ENCODE results near the gene TRPM4. TPM values are rescaled to one million over a fixed set of nuclear protein-coding genes. Genes with fewer than 3 reads are reported as not detected.
"Not testable (repeated sequence)": the region's sequence is repeated elsewhere in the genome, so short reads cannot be mapped to it uniquely, and the experiment has no call there.

Gene TRPM4
- total RNA-seq, 1 experiment from 2014 or later: not detected

DNA sequence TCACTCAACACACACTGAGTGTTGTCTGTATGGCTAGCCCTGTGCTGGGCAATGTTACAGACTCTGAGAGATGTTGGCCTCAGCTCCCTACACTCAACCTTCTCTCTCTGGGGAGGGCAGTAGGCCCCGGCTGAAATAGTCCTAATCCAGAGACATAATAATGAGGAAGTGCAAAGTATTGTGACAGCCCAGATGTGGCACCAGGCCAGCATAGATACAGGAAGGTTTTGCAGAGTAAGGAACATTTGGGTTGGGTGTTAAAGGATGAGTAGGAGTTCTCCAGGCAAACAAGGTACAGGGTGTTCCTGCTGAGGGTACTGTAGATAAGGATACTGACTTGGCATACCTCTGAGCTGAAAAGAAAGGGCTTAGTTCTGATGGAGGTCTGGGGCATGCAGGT is 41.0 kb upstream of the TRPM4 start:
- H3K27ac ChIP-seq (ENCODE audit: low read length): no peak overlapping the region
- no peaks in the 10 kb centered on the region for H3K9me2 ChIP-seq (replicated peaks; ENCODE audit: insufficient read depth, low read length)
- no peaks in the 10 kb centered on the region for H3K36me3 ChIP-seq (ENCODE audit: insufficient read depth, low read length)
- no peak overlapping the region for H2AFZ ChIP-seq (ENCODE audit: low read length)
- no peaks in the 10 kb centered on the region for H4K20me1 ChIP-seq (ENCODE audit: insufficient read depth, low read depth, low read length)
- H3K79me2 ChIP-seq (ENCODE audit: low read length): no peaks in the 10 kb centered on the region
- no peak overlapping the region for H3K4me3 ChIP-seq (ENCODE audit: low read length)
- no peaks in the 10 kb centered on the region for H3K9me3 ChIP-seq (ENCODE audit: low read length)
- DNase-seq: peak; percentile 71
- no peaks in the 10 kb centered on the region; the same call in 1 of the 2 replicates for H3K27me3 ChIP-seq (ENCODE audit: low read length)
- no peak overlapping the region for H3K9ac ChIP-seq (ENCODE audit: low read length)
- H3K4me1 ChIP-seq (ENCODE audit: low read length): peaks cover 46% of the 10 kb centered on the region
- no peak overlapping the region for H3K4me2 ChIP-seq (ENCODE audit: low read depth, low read length, poor library complexity, severe bottlenecking)

- Histone ChIP-seq H3K4me3 (ENCODE audit: low read length) (peak overlapping the region; percentile 69), H3K9ac (ENCODE audit: low read length) (peak overlapping the region; percentile 80), H3K27ac (ENCODE audit: low read length) (0 out of 2 replicates have a peak overlapping the region, but pooled peaks have one; percentile 5), H2AFZ (ENCODE audit: low read length) (no peak overlapping the region; the same call in 1 of the 2 replicates), H3K27me3 (ENCODE audit: low read length) (no peaks in the 10 kb centered on the region; the same call in 1 of the 2 replicates), H3K4me2 (ENCODE audit: low read depth, low read length, poor library complexity, severe bottlenecking) (peak overlapping the region; percentile 83), H3K79me2 (ENCODE audit: low read length) (no peaks in the 10 kb centered on the region), H3K9me2 (replicated peaks; ENCODE audit: insufficient read depth, low read length) (no peaks in the 10 kb centered on the region), H3K9me3 (ENCODE audit: low read length) (no peaks in the 10 kb centered on the region), H4K20me1 (ENCODE audit: insufficient read depth, low read depth, low read length) (no peaks in the 10 kb centered on the region), H3K36me3 (ENCODE audit: insufficient read depth, low read length) (no peaks in the 10 kb centered on the region), H3K4me1 (ENCODE audit: low read length) (peaks cover 46% of the 10 kb centered on the region)
- no peak for DNase-seq
Observed at GRCh38 chr19:49117677-49118564, 39.7 kb upstream of the TRPM4 start.

- peak within 1 kb of the TSS; percentile 69 for H3K4me3 ChIP-seq (ENCODE audit: low read length)
- H4K20me1 ChIP-seq (ENCODE audit: insufficient read depth, low read depth, low read length): no peaks in the 10 kb centered on the region
- peak within 1 kb of the TSS; percentile 80 for H3K9ac ChIP-seq (ENCODE audit: low read length)
- H3K36me3 ChIP-seq (ENCODE audit: insufficient read depth, low read length): no peaks in the 10 kb centered on the region
- peaks cover 43% of the 10 kb centered on the region for H3K4me1 ChIP-seq (ENCODE audit: low read length)
- no peaks in the 10 kb centered on the region; the same call in 1 of the 2 replicates for H3K27me3 ChIP-seq (ENCODE audit: low read length)
- peak within 1 kb of the TSS; percentile 83 for H3K4me2 ChIP-seq (ENCODE audit: low read depth, low read length, poor library complexity, severe bottlenecking)
- DNase-seq: peak; percentile 99
- peak within 1 kb of the TSS; percentile 97; the same call in 1 of the 2 replicates for H2AFZ ChIP-seq (ENCODE audit: low read length)
- H3K79me2 ChIP-seq (ENCODE audit: low read length): no peaks in the 10 kb centered on the region
- no peaks in the 10 kb centered on the region for H3K9me2 ChIP-seq (replicated peaks; ENCODE audit: insufficient read depth, low read length)
- peak within 1 kb of the TSS; percentile 5; the same call in 1 of the 2 replicates for H3K27ac ChIP-seq (ENCODE audit: low read length)
- no peaks in the 10 kb centered on the region for H3K9me3 ChIP-seq (ENCODE audit: low read length)
Observed at GRCh38 chr19:49118565-49119410, 38.8 kb upstream of the TRPM4 start, which contains the start of gene C19orf73. Gene C19orf73 (minus strand): TSS chr19:49119143. CDS start chr19:49119022, 121 bp downstream.

DNA sequence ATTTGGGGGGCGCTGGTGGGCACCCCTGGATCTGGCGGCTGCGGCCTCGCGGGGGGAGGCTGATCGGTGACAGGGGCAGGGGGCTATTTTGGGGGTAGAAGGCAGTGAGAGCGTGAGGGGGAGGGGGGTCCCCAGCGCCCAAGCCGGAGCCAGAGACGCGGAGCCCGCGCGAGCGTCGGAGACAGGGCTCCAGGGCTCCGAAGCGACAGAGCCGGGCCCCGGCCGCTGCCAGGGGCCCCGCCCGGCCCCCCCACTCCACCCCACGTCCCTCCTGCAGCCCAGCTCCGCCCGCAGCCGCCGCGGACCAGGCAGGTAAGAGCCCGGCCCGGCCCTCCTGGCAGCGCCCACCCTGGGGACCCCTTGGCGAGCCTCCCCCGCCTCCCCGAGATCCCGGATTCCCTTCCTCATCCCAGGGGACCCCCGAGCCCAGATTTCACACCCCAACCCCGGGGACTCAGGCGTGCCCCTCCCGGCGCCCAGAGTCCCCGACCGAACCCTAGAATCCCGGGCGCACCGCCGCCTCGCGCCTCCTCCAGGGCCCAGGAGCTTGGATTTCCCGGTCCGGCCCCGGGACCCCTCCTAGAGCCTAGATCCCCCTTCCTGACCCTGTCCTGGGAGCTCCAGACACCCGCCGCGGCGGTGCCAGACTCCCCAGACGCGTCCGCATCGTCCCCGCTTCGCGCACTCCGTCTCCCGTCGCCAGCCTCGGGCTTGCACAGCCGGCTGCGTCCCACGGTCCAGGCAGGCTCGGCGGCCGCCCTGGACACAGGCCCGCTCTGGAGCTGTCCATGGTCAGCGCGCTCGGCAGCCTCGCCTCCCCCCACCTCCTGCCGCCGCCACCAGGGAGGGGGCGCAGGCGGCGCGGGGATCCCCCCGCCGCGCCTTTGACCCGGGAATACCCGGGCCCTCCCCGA is 37.9 kb upstream of the TRPM4 start, which contains the start of gene PPFIA3:
TSS of gene PPFIA3 (plus strand) at position 134 of the 914 bp plus-strand sequence. CDS start 8,330 bp downstream, outside the sequence.
- Histone ChIP-seq H3K27ac (ENCODE audit: low read length) (peak within 1 kb of the TSS; percentile 5; the same call in 1 of the 2 replicates), H4K20me1 (ENCODE audit: insufficient read depth, low read depth, low read length) (no peaks in the 10 kb centered on the region), H3K9ac (ENCODE audit: low read length) (peak within 1 kb of the TSS; percentile 80), H3K9me3 (ENCODE audit: low read length) (no peaks in the 10 kb centered on the region), H3K36me3 (ENCODE audit: insufficient read depth, low read length) (no peaks in the 10 kb centered on the region), H3K9me2 (replicated peaks; ENCODE audit: insufficient read depth, low read length) (no peaks in the 10 kb centered on the region), H3K27me3 (ENCODE audit: low read length) (no peaks in the 10 kb centered on the region; the same call in 1 of the 2 replicates), H3K4me2 (ENCODE audit: low read depth, low read length, poor library complexity, severe bottlenecking) (peak within 1 kb of the TSS; percentile 83), H3K79me2 (ENCODE audit: low read length) (no peaks in the 10 kb centered on the region), H3K4me1 (ENCODE audit: low read length) (peaks cover 39% of the 10 kb centered on the region), H3K4me3 (ENCODE audit: low read length) (peak within 1 kb of the TSS; percentile 69), H2AFZ (ENCODE audit: low read length) (peak within 1 kb of the TSS; percentile 97; the same call in 1 of the 2 replicates)
- DNase-seq: no peak

GRCh38 chr19:49120325-49120683 is 37.3 kb upstream of the TRPM4 start:
- H3K36me3 ChIP-seq (ENCODE audit: insufficient read depth, low read length): no peaks in the 10 kb centered on the region
- peak overlapping the region; percentile 69; the same call in 1 of the 2 replicates for H3K4me3 ChIP-seq (ENCODE audit: low read length)
- DNase-seq: no peak
- peak overlapping the region; percentile 79; the same call in 1 of the 2 replicates for H3K9ac ChIP-seq (ENCODE audit: low read length)
- H4K20me1 ChIP-seq (ENCODE audit: insufficient read depth, low read depth, low read length): no peaks in the 10 kb centered on the region
- H3K27me3 ChIP-seq (ENCODE audit: low read length): no peaks in the 10 kb centered on the region; the same call in 1 of the 2 replicates
- H3K9me3 ChIP-seq (ENCODE audit: low read length): no peaks in the 10 kb centered on the region
- peak overlapping the region; percentile 83 for H3K4me2 ChIP-seq (ENCODE audit: low read depth, low read length, poor library complexity, severe bottlenecking)
- peaks cover 33% of the 10 kb centered on the region for H3K4me1 ChIP-seq (ENCODE audit: low read length)
- H3K9me2 ChIP-seq (replicated peaks; ENCODE audit: insufficient read depth, low read length): no peaks in the 10 kb centered on the region
- no peaks in the 10 kb centered on the region for H3K79me2 ChIP-seq (ENCODE audit: low read length)
- no peak overlapping the region for H2AFZ ChIP-seq (ENCODE audit: low read length)
- no peak overlapping the region for H3K27ac ChIP-seq (ENCODE audit: low read length)

DNA sequence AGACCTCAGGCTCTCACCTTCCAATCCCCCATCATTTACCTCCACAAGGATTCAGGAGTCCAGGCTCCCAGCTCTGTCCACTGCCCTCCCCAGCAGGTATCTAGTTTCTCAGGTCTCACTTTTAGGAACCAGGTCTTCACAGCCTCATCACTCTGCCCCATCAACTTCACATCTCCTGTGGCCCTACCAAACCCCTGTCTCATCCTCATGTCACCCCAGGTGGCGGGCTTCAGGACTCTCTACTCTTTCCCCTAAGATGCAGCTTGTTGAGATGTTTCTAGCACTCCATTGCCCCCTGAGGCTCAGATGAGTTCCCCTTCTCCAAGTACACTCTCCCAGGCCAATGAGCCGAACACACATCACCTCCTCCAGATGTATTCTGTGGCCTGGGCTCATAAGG is 36.7 kb upstream of the TRPM4 start:
- Histone ChIP-seq H3K4me2 (ENCODE audit: low read depth, low read length, poor library complexity, severe bottlenecking) (no peak overlapping the region), H3K9ac (ENCODE audit: low read length) (no peak overlapping the region)
- no peak for DNase-seq

GRCh38 chr19:49121841-49122240 is 35.8 kb upstream of the TRPM4 start:
- H4K20me1 ChIP-seq (ENCODE audit: insufficient read depth, low read depth, low read length); H3K79me2 ChIP-seq (ENCODE audit: low read length); H3K27ac ChIP-seq (ENCODE audit: low read length); H2AFZ ChIP-seq (ENCODE audit: low read length); H3K4me3 ChIP-seq (ENCODE audit: low read length); H3K4me2 ChIP-seq (ENCODE audit: low read depth, low read length, poor library complexity, severe bottlenecking); H3K9me2 ChIP-seq (replicated peaks; ENCODE audit: insufficient read depth, low read length); DNase-seq; H3K36me3 ChIP-seq (ENCODE audit: insufficient read depth, low read length); H3K27me3 ChIP-seq (ENCODE audit: low read length); H3K9me3 ChIP-seq (ENCODE audit: low read length); H3K9ac ChIP-seq (ENCODE audit: low read length): not testable (repeated sequence)
- H3K4me1 ChIP-seq (ENCODE audit: low read length): peaks cover 23% of the 10 kb centered on the region

More for the DNA sequence above, 36.7 kb upstream of the TRPM4 start:
- no peaks in the 10 kb centered on the region for H3K36me3 ChIP-seq (ENCODE audit: insufficient read depth, low read length)
- H3K4me1 ChIP-seq (ENCODE audit: low read length): peaks cover 32% of the 10 kb centered on the region
- H2AFZ ChIP-seq (ENCODE audit: low read length): no peak overlapping the region
- no peaks in the 10 kb centered on the region for H3K9me2 ChIP-seq (replicated peaks; ENCODE audit: insufficient read depth, low read length)
- no peak overlapping the region for H3K4me3 ChIP-seq (ENCODE audit: low read length)
- H3K9me3 ChIP-seq (ENCODE audit: low read length): no peaks in the 10 kb centered on the region
- H4K20me1 ChIP-seq (ENCODE audit: insufficient read depth, low read depth, low read length): no peaks in the 10 kb centered on the region
- no peak overlapping the region for H3K27ac ChIP-seq (ENCODE audit: low read length)
- no peaks in the 10 kb centered on the region; the same call in 1 of the 2 replicates for H3K27me3 ChIP-seq (ENCODE audit: low read length)
- H3K79me2 ChIP-seq (ENCODE audit: low read length): no peaks in the 10 kb centered on the region
